NCI-H2081 (cell line): ENCODE data around the gene TP63.

Experiments used
- DNase-seq, 2 experiments: peaks; one replicate each; lab custom pipeline; 2025; lab: John Stamatoyannopoulos, UW

TP63 gene

GRCh38 chr3:189683546-189684255, 52.5 kb downstream of the TP63 start:
- no peak for DNase-seq

- no peak for DNase-seq
Measured at GRCh38 chr3:189684317-189684716, 53.1 kb downstream of the TP63 start.

- no peak for DNase-seq
Measured at GRCh38 chr3:189685291-189685690, 54.1 kb downstream of the TP63 start.

- no peak for DNase-seq
Measured at GRCh38 chr3:189685860-189686259, 54.7 kb downstream of the TP63 start.

- DNase-seq: no peak
Measured at GRCh38 chr3:189687475-189687874, 56.3 kb downstream of the TP63 start.

GRCh38 chr3:189688262-189688661, 57.1 kb downstream of the TP63 start:
- DNase-seq: no peak

GRCh38 chr3:189689625-189690024, 58.4 kb downstream of the TP63 start:
- no peak for DNase-seq

GRCh38 chr3:189690237-189690636, 59.0 kb downstream of the TP63 start:
- DNase-seq: no peak

- DNase-seq: no peak
Measured at GRCh38 chr3:189690672-189691071, 59.5 kb downstream of the TP63 start.

GRCh38 chr3:189695400-189695799, 64.2 kb downstream of the TP63 start:
- DNase-seq: no peak

- no peak for DNase-seq
Measured at GRCh38 chr3:189698811-189699210, 67.6 kb downstream of the TP63 start.

GRCh38 chr3:189699885-189700284, 68.7 kb downstream of the TP63 start:
- DNase-seq: no peak

GRCh38 chr3:189702066-189702646, 71.0 kb downstream of the TP63 start:
- no peak for DNase-seq

- no peak for DNase-seq
Measured at GRCh38 chr3:189703865-189704264, 72.7 kb downstream of the TP63 start.

GRCh38 chr3:189708375-189708774, 77.2 kb downstream of the TP63 start:
- DNase-seq: no peak

- peak in 1 of 2 experiments; percentile 54 for DNase-seq
Measured at GRCh38 chr3:189710620-189711402, 79.6 kb downstream of the TP63 start.

GRCh38 chr3:189712906-189713483, 81.8 kb downstream of the TP63 start:
- DNase-seq: peak; percentile 86 to 97

GRCh38 chr3:189714991-189715961, 84.1 kb downstream of the TP63 start:
- peak in 1 of 2 experiments; percentile 23 for DNase-seq

- DNase-seq: no peak
Measured at GRCh38 chr3:189718215-189718614, 87.0 kb downstream of the TP63 start.

- DNase-seq: no peak
Measured at GRCh38 chr3:189720736-189721417, 89.7 kb downstream of the TP63 start.
